Measurements from ENCODE around the gene PCDHGA1. TPM values are rescaled to one million over a fixed set of nuclear protein-coding genes. Genes with fewer than 3 reads are reported as not detected.

PCDHGA1 gene
- total RNA-seq, 2 experiments from 2014 or later: 0.04 to 0.06 TPM

- POLR2A ChIA-PET: no interaction called here
- CTCF ChIA-PET: interaction anchor here (1.0 to 1.5 kb wide), 4 partner anchors 10 to 23 kb away, joined by 3 to 5 read pairs (median 3); no protein-coding TSS in a partner anchor
Observed at GRCh38 chr5:141534492-141535213, 204.3 kb downstream of the PCDHGA1 start.

- POLR2A ChIA-PET: no interaction called here
- CTCF ChIA-PET: interaction anchor here (1.1 to 2.7 kb wide), 3 partner anchors 14 to 21 kb away, joined by 3 to 11 read pairs (median 9); no protein-coding TSS in a partner anchor
Observed at GRCh38 chr5:141543053-141543452, 212.7 kb downstream of the PCDHGA1 start.

GRCh38 chr5:141547488-141547887 lies 217.2 kb downstream of the PCDHGA1 start:
- CTCF ChIA-PET: interaction anchor here (1.1 to 1.3 kb wide), 2 partner anchors 10 to 24 kb away, joined by 4 to 6 read pairs; no protein-coding TSS in a partner anchor
- POLR2A ChIA-PET: no interaction called here

DNA sequence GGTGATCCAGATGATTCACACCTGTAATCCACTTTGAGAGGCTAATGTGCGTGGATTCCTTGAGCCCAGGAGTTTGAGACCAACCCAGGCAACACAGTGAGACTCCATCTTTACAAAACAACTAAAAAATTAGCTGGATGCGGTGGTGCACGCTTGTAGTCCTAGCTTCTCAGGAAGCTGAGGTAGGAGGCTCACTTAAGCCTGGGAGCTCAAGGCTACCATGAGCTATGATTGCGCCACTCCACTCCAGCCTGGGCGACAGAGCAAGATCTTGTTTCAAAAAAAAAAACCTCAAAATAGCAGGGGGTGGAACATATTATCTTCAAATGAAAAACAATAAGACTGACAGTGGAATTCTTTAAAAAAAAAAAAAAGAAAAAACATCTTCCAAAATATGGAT lies 217.6 kb downstream of the PCDHGA1 start:
- ChIA-PET POLR2A (no interaction called here), CTCF (interaction anchor here (1.1 to 1.3 kb wide), 2 partner anchors 10 to 24 kb away, joined by 4 to 6 read pairs; no protein-coding TSS in a partner anchor)

- POLR2A ChIA-PET: no interaction called here
- CTCF ChIA-PET: interaction anchor here (0.6 to 2.3 kb wide), 29 partner anchors 10 to 356 kb away, joined by 3 to 11 read pairs (median 3); partner anchors contain the start of genes DIAPH1, PCDHB12, PCDHGA10 and PCDHGA2
Observed at GRCh38 chr5:141557681-141558136, 227.4 kb downstream of the PCDHGA1 start.

- CTCF ChIA-PET: interaction anchor here (0.6 to 2.3 kb wide), 28 partner anchors 9 to 356 kb away, joined by 3 to 11 read pairs (median 3); partner anchors contain the start of genes DIAPH1, PCDHB12, PCDHGA10 and PCDHGA2
- POLR2A ChIA-PET: no interaction called here
Observed at GRCh38 chr5:141558150-141558549, 227.8 kb downstream of the PCDHGA1 start.

GRCh38 chr5:141559461-141559860 lies 229.1 kb downstream of the PCDHGA1 start:
- CTCF ChIA-PET: interaction anchor here (0.7 to 2.1 kb wide), 2 partner anchors 8 to 1114 kb away, joined by 3 to 11 read pairs; no protein-coding TSS in a partner anchor

DNA sequence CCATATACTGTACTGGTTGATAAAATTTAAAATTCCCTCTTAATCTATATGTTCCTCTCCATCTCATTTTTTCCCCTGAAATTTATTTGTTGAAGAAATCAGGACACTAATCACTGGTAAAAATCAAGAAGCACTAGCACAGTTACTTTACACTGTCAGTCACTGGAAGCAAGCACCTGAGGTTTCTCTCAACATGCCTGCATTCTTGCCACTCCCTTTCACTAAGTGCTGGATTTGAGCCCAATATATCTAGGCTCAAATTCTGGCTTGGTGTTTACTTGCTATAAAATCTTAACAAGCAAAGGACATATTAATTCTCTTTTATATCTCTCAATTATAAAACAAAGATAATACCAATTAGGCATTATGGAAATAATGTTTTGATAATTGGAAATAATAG lies 229.8 kb downstream of the PCDHGA1 start:
- CTCF ChIA-PET: no interaction called here
- POLR2A ChIA-PET: no interaction called here

More at GRCh38 chr5:141559461-141559860, 229.1 kb downstream of the PCDHGA1 start:
- POLR2A ChIA-PET: no interaction called here

DNA sequence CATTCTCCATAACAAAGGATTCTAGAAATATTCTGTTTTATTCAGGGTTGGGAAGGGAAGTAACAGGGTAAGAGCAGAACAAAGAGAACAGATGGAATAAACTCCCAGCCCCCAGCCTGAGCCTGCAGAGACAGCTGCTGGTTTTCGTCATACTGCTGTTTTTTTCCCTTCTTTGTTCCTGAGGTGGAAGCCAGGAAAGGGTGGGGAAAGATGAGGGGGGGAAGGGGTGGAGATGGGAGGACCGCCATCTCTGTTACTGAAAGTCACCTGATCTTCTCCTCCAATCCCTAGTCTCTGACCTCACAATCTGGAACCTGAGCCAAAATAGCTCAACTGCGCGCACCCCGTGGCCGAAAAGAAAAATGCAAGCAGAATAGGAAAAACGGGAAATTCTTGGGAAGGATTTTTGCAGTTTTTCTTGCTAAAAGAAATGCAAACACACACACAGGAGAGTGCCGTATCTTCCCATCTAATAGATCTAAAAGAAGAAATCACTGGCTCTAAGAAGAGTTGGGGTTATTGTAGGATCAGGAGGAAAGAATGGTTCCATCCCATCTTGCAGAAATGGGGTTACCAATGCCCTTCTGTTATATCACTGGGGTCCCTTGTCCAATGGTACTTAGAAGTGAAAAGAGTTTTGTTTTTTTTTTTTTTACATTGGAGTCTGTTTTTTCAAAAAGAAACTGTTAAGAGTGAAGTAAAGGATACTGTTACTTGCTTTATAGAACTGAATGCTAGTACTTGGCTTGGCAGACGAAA lies 230.6 kb downstream of the PCDHGA1 start:
- CTCF ChIA-PET: no interaction called here
- POLR2A ChIA-PET: no interaction called here

Other genes starting within 250 kb of the PCDHGA1 start
- not detected for gene PCDHB2, start 235.9 kb upstream of the PCDHGA1 start, total RNA-seq
- not detected for gene PCDHB3, start 230.0 kb upstream of the PCDHGA1 start, total RNA-seq
- gene PCDHB4, start 208.7 kb upstream of the PCDHGA1 start, total RNA-seq: not detected
- gene PCDHB5, start 195.3 kb upstream of the PCDHGA1 start, total RNA-seq: not detected
- gene PCDHB6, start 180.5 kb upstream of the PCDHGA1 start, total RNA-seq: not detected
- gene PCDHB7, start 157.9 kb upstream of the PCDHGA1 start, total RNA-seq: not detected
- gene PCDHB8, start 152.7 kb upstream of the PCDHGA1 start, total RNA-seq: not detected
- gene PCDHB16, start 148.1 kb upstream of the PCDHGA1 start, total RNA-seq: not detected
- gene PCDHB9, start 143.4 kb upstream of the PCDHGA1 start, total RNA-seq: not detected
- not detected for gene PCDHB10, start 138.2 kb upstream of the PCDHGA1 start, total RNA-seq
- gene PCDHB11, start 130.9 kb upstream of the PCDHGA1 start, total RNA-seq: not detected
- gene PCDHB12, start 121.8 kb upstream of the PCDHGA1 start, total RNA-seq: not detected
- gene PCDHB13, start 116.6 kb upstream of the PCDHGA1 start, total RNA-seq: not detected
- gene PCDHB14, start 107.2 kb upstream of the PCDHGA1 start, total RNA-seq: not detected
- gene PCDHB15, start 85.1 kb upstream of the PCDHGA1 start, total RNA-seq: not detected
- gene SLC25A2, start 26.5 kb upstream of the PCDHGA1 start, total RNA-seq: under 1 TPM; 0.19 to 0.21 TPM
- 10 to 100 TPM; 57.1 to 58.0 TPM for gene TAF7, start 9.7 kb upstream of the PCDHGA1 start, total RNA-seq
- under 1 TPM in 1 of 2 experiments, not detected in 1; 0.04 TPM for gene PCDHGA2, start 8.2 kb downstream of the PCDHGA1 start, total RNA-seq
- not detected for gene PCDHGA3, start 13.3 kb downstream of the PCDHGA1 start, total RNA-seq
- not detected for gene PCDHGB1, start 19.6 kb downstream of the PCDHGA1 start, total RNA-seq
- gene PCDHGA4, start 24.5 kb downstream of the PCDHGA1 start, total RNA-seq: under 1 TPM in 1 of 2 experiments, not detected in 1; 0.15 TPM
- under 1 TPM; 0.23 to 0.25 TPM for gene PCDHGB2, start 29.5 kb downstream of the PCDHGA1 start, total RNA-seq
- under 1 TPM; 0.06 to 0.13 TPM for gene PCDHGA5, start 33.6 kb downstream of the PCDHGA1 start, total RNA-seq
- under 1 TPM; 0.17 to 0.19 TPM for gene PCDHGB3, start 39.7 kb downstream of the PCDHGA1 start, total RNA-seq
- gene PCDHGA6, start 43.4 kb downstream of the PCDHGA1 start, total RNA-seq: under 1 TPM; 0.06 to 0.13 TPM
- under 1 TPM in 1 of 2 experiments, not detected in 1; 0.06 TPM for gene PCDHGA7, start 52.2 kb downstream of the PCDHGA1 start, total RNA-seq
- under 1 TPM; 0.04 to 0.06 TPM for gene PCDHGB4, start 57.2 kb downstream of the PCDHGA1 start, total RNA-seq
- not detected for gene PCDHGA8, start 62.1 kb downstream of the PCDHGA1 start, total RNA-seq
- gene PCDHGB5, start 67.4 kb downstream of the PCDHGA1 start, total RNA-seq: under 1 TPM; 0.15 to 0.19 TPM
- not detected for gene PCDHGA9, start 72.3 kb downstream of the PCDHGA1 start, total RNA-seq
- gene PCDHGB6, start 77.5 kb downstream of the PCDHGA1 start, total RNA-seq: under 1 TPM; 0.04 to 0.06 TPM
- gene PCDHGA10, start 82.5 kb downstream of the PCDHGA1 start, total RNA-seq: under 1 TPM; 0.08 to 0.11 TPM
- gene PCDHGB7, start 87.2 kb downstream of the PCDHGA1 start, total RNA-seq: not detected
- not detected for gene PCDHGA11, start 90.5 kb downstream of the PCDHGA1 start, total RNA-seq
- gene PCDHGA12, start 100.0 kb downstream of the PCDHGA1 start, total RNA-seq: under 1 TPM; 0.08 to 0.10 TPM
- gene PCDHGC3, start 145.5 kb downstream of the PCDHGA1 start, total RNA-seq: under 1 TPM in 1 of 2 experiments, not detected in 1; 0.13 TPM
- gene PCDHGC4, start 154.5 kb downstream of the PCDHGA1 start, total RNA-seq: not detected
- gene PCDHGC5, start 158.6 kb downstream of the PCDHGA1 start, total RNA-seq: not detected